ENCODE data around the gene CLPSL2.

CLPSL2 gene

GRCh38 chr6:35737413-35738211 lies 38.8 kb upstream of the CLPSL2 start:
- TF ChIP-seq CTCF (conservative IDR thresholded peaks at IDR 0.05): peak; percentile 89
- peak overlapping the region; percentile 11; the same call in 1 of the 2 replicates for H3K27ac ChIP-seq

GRCh38 chr6:35739645-35740524 lies 36.5 kb upstream of the CLPSL2 start:
- H3K27ac ChIP-seq: no peak overlapping the region
- no peak for TF ChIP-seq CTCF (conservative IDR thresholded peaks at IDR 0.05)

GRCh38 chr6:35742842-35743241 lies 33.6 kb upstream of the CLPSL2 start:
- H3K27ac ChIP-seq: no peak overlapping the region
- TF ChIP-seq CTCF (conservative IDR thresholded peaks at IDR 0.05): no peak

- no peak for TF ChIP-seq CTCF (conservative IDR thresholded peaks at IDR 0.05)
- H3K27ac ChIP-seq: no peak overlapping the region
Measured at GRCh38 chr6:35745509-35745908, 30.9 kb upstream of the CLPSL2 start.

- TF ChIP-seq CTCF (conservative IDR thresholded peaks at IDR 0.05): no peak
Measured at GRCh38 chr6:35746516-35746915, 29.9 kb upstream of the CLPSL2 start.

GRCh38 chr6:35747877-35748276 lies 28.5 kb upstream of the CLPSL2 start:
- no peak for TF ChIP-seq CTCF (conservative IDR thresholded peaks at IDR 0.05)

More at GRCh38 chr6:35746516-35746915, 29.9 kb upstream of the CLPSL2 start:
- no peak overlapping the region for H3K27ac ChIP-seq

GRCh38 chr6:35750557-35750956 lies 25.8 kb upstream of the CLPSL2 start:
- no peak for TF ChIP-seq CTCF (conservative IDR thresholded peaks at IDR 0.05)
- H3K27ac ChIP-seq: no peak overlapping the region

More at GRCh38 chr6:35747877-35748276, 28.5 kb upstream of the CLPSL2 start:
- H3K27ac ChIP-seq: no peak overlapping the region

Measured in VCaP (cell line).